ENCODE results near the gene TRRAP.
A peak's percentile ranks its signal among the peaks of the same experiment; 100 is the strongest.

DNA sequence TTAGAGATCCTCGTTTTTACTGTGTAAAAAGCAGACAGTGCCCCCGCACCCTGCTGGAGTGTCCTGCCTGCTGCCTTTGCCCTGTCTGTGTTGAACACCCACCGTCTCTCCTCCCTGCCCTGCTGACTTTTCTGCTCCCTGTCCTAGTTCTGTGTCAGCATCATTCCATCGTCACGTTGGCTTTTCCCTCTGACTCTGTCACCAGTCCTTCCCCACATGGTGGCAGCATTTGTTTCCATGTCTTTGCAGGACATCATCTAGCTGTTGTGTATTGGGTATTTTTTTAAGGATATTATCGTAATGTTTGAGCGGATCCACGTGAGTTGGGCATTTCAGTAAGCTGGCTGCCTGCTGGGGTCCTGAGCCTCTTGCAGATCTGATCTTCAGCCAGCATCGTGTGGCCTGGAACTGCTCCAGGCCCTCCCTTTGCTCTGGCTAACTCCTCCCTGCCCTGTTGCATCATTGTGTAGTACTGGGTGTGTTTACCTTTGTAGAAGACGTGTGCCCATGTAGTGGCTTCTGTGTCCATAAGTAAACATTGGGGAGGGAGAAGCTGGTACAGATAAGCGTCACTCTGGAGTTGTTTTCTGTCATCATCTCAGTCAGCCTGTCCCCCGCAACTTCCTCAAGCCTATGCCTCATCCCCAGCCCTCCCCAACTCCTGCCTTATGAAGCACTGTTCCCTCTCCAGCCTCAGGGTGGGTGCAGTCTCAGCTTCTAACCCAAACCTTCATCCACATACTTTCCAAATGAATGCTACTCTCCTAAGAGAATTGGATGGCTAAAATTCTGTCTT, 44.3 kb downstream of the TRRAP start:
- no peak for TF ChIP-seq POLR2A (IDR thresholded peaks at IDR 0.05; ENCODE audit: low read depth, low read length)
- TF ChIP-seq, protein P1, sequence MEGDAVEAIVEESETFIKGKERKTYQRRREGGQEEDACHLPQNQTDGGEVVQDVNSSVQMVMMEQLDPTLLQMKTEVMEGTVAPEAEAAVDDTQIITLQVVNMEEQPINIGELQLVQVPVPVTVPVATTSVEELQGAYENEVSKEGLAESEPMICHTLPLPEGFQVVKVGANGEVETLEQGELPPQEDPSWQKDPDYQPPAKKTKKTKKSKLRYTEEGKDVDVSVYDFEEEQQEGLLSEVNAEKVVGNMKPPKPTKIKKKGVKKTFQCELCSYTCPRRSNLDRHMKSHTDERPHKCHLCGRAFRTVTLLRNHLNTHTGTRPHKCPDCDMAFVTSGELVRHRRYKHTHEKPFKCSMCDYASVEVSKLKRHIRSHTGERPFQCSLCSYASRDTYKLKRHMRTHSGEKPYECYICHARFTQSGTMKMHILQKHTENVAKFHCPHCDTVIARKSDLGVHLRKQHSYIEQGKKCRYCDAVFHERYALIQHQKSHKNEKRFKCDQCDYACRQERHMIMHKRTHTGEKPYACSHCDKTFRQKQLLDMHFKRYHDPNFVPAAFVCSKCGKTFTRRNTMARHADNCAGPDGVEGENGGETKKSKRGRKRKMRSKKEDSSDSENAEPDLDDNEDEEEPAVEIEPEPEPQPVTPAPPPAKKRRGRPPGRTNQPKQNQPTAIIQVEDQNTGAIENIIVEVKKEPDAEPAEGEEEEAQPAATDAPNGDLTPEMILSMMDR (conservative IDR thresholded peaks at IDR 0.05; ENCODE audit: low read depth, low read length): no peak
- no peak for TF ChIP-seq RAD21 (IDR thresholded peaks at IDR 0.05; ENCODE audit: low read length)
- TF ChIP-seq SMC3 (IDR thresholded peaks at IDR 0.05; ENCODE audit: low read depth, low read length): no peak
- no peak for TF ChIP-seq CHD1 (IDR thresholded peaks at IDR 0.05; ENCODE audit: low read depth, low read length)
- TF ChIP-seq MXI1 (IDR thresholded peaks at IDR 0.05; ENCODE audit: borderline replicate concordance, low read depth, low read length): no peak
- TF ChIP-seq RFX5 (IDR thresholded peaks at IDR 0.05; ENCODE audit: low read depth, low read length): no peak
- no peak for TF ChIP-seq RCOR1 (IDR thresholded peaks at IDR 0.05; ENCODE audit: insufficient replicate concordance, low read length)
- TF ChIP-seq, protein P2, sequence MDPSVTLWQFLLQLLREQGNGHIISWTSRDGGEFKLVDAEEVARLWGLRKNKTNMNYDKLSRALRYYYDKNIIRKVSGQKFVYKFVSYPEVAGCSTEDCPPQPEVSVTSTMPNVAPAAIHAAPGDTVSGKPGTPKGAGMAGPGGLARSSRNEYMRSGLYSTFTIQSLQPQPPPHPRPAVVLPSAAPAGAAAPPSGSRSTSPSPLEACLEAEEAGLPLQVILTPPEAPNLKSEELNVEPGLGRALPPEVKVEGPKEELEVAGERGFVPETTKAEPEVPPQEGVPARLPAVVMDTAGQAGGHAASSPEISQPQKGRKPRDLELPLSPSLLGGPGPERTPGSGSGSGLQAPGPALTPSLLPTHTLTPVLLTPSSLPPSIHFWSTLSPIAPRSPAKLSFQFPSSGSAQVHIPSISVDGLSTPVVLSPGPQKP (IDR thresholded peaks at IDR 0.05; ENCODE audit: borderline replicate concordance, low read depth, low read length): no peak
- TF ChIP-seq FOS (IDR thresholded peaks at IDR 0.05; ENCODE audit: low read depth, low read length): no peak
- TF ChIP-seq CEBPB (IDR thresholded peaks at IDR 0.05; ENCODE audit: low read depth, low read length): peak; percentile 91
- TF ChIP-seq MAZ (IDR thresholded peaks at IDR 0.05; ENCODE audit: borderline replicate concordance, low read depth, low read length): no peak
